Mesenchymal stem cell (in vitro differentiated cells and primary cell): ENCODE data around the gene EID2B.
A peak's percentile ranks its signal among the peaks of the same experiment; 100 is the strongest.

Experiments
- DNase-seq: peaks from one replicate; pipeline ENCODE4 v3.0.0-alpha.2; 2013
- H2AFZ ChIP-seq: one replicate; pipeline ENCODE4 v1.6.1; 2013; ENCODE audit warnings: low read depth, mild to moderate bottlenecking, control low read depth, inconsistent platforms, low read length, moderate library complexity
- H2AK5ac ChIP-seq: 2 replicates; pipeline ENCODE4 v1.6.1; 2013; ENCODE audit warnings: low read length, moderate library complexity, mild to moderate bottlenecking, inconsistent platforms; ENCODE audit not compliant: severe bottlenecking
- H2BK120ac ChIP-seq: one replicate; pipeline ENCODE4 v1.6.1; 2013; ENCODE audit warnings: low read depth, mild to moderate bottlenecking, inconsistent platforms, low read length, moderate library complexity
- H2BK12ac ChIP-seq, 2 experiments: one replicate each; pipeline ENCODE4 v1.6.1; 2013; ENCODE audit warnings: inconsistent platforms in 2 of 2, low read length in 2 of 2, mild to moderate bottlenecking in 2 of 2, moderate library complexity in 2 of 2, control low read depth in 1 of 2
- H2BK15ac ChIP-seq: one replicate; pipeline ENCODE4 v1.6.1; 2013; ENCODE audit warnings: mild to moderate bottlenecking, low read depth, inconsistent platforms; ENCODE audit not compliant: poor library complexity, severe bottlenecking
- H2BK5ac ChIP-seq: 2 replicates; pipeline ENCODE4 v1.6.1; 2013; ENCODE audit warnings: low read depth, mild to moderate bottlenecking, low read length, control low read depth, inconsistent platforms; ENCODE audit not compliant: poor library complexity, severe bottlenecking
- H3K14ac ChIP-seq, 2 experiments: one replicate each; pipeline ENCODE4 v1.6.1; 2013; ENCODE audit warnings: inconsistent platforms in 2 of 2, low read length in 2 of 2, control low read depth in 1 of 2, mild to moderate bottlenecking in 1 of 2, moderate library complexity in 1 of 2
- H3K18ac ChIP-seq, 2 experiments: one replicate each; pipeline ENCODE4 v1.6.1; 2013; ENCODE audit warnings: inconsistent platforms in 2 of 2, low read length in 2 of 2, control low read depth in 1 of 2, low read depth in 1 of 2, mild to moderate bottlenecking in 1 of 2
- H3K23ac ChIP-seq, 2 experiments: one replicate each; pipeline ENCODE4 v1.6.1; 2013; ENCODE audit warnings: inconsistent platforms in 2 of 2, low read length in 2 of 2, mild to moderate bottlenecking in 2 of 2, moderate library complexity in 2 of 2, control low read depth in 1 of 2
- H3K27ac ChIP-seq: 2 replicates; pipeline ENCODE4 v1.5.1; 2013; ENCODE audit warnings: mild to moderate bottlenecking, moderate library complexity, low read length, control low read depth, inconsistent platforms; ENCODE audit not compliant: poor library complexity, severe bottlenecking
- H3K27me3 ChIP-seq, 2 experiments: 2 replicates each; pipeline versions ENCODE4 v1.6.1 to v1.7.0; 2013; ENCODE audit warnings: low read length in 2 of 2, mild to moderate bottlenecking in 2 of 2, moderate library complexity in 2 of 2, control low read depth in 1 of 2, inconsistent platforms in 1 of 2; ENCODE audit not compliant: control insufficient read depth in 1 of 2, insufficient read depth in 1 of 2
- H3K36me3 ChIP-seq, 2 experiments: 2 replicates each; pipeline versions ENCODE4 v1.6.1 to v1.7.0; 2013; ENCODE audit warnings: low read length in 2 of 2, control low read depth in 1 of 2, inconsistent platforms in 1 of 2, low read depth in 1 of 2, mild to moderate bottlenecking in 1 of 2; ENCODE audit not compliant: insufficient read depth in 2 of 2, control insufficient read depth in 1 of 2
- H3K4ac ChIP-seq, 2 experiments: one replicate each; pipeline ENCODE4 v1.6.1; 2013; ENCODE audit warnings: inconsistent platforms in 2 of 2, low read length in 2 of 2, mild to moderate bottlenecking in 2 of 2, moderate library complexity in 2 of 2, control low read depth in 1 of 2, low read depth in 1 of 2
- H3K4me1 ChIP-seq: 2 replicates; pipeline ENCODE4 v1.6.1; 2013; ENCODE audit warnings: low read depth, low read length, control low read depth; ENCODE audit not compliant: control insufficient read depth, insufficient read depth
- H3K4me2 ChIP-seq: 2 replicates; pipeline ENCODE4 v1.6.1; 2013; ENCODE audit warnings: low read length, mild to moderate bottlenecking, inconsistent platforms; ENCODE audit not compliant: poor library complexity, severe bottlenecking
- H3K4me3 ChIP-seq, 2 experiments: 2 replicates each; pipeline versions ENCODE4 v1.5.1 to v1.7.0; 2013; ENCODE audit warnings: low read length in 2 of 2, mild to moderate bottlenecking in 2 of 2, control low read depth in 1 of 2, low read depth in 1 of 2; ENCODE audit not compliant: insufficient read depth in 1 of 2
- H3K79me1 ChIP-seq: replicated peaks from 2 replicates; pipeline ENCODE4 v1.6.1; 2013; ENCODE audit warnings: mild to moderate bottlenecking, control low read depth, low read length, inconsistent platforms; ENCODE audit not compliant: poor library complexity, severe bottlenecking
- H3K9ac ChIP-seq: 2 replicates; pipeline ENCODE4 v1.7.0; 2013; ENCODE audit warnings: mild to moderate bottlenecking, low read length, moderate library complexity
- H3K9me3 ChIP-seq: 2 replicates; pipeline ENCODE4 v1.7.0; 2013; ENCODE audit warnings: mild to moderate bottlenecking, low read length; ENCODE audit not compliant: control insufficient read depth
- H4K8ac ChIP-seq: one replicate; pipeline ENCODE4 v1.6.1; 2013; ENCODE audit warnings: inconsistent platforms, mild to moderate bottlenecking, low read length, moderate library complexity
- H4K91ac ChIP-seq: one replicate; pipeline ENCODE4 v1.6.1; 2013; ENCODE audit warnings: mild to moderate bottlenecking, low read length, inconsistent platforms
- WGBS: methylation state at CpG from one replicate; pipeline ENCODE4 v1.1.7; 2013; ENCODE audit warnings: mixed read lengths; 5-methylcytosine and 5-hydroxymethylcytosine counted together

EID2B gene

GRCh38 chr19:39509233-39509632 lies 23.4 kb downstream of the EID2B start:
- no peak overlapping the region for H4K91ac ChIP-seq

GRCh38 chr19:39508629-39509028 lies 24.0 kb downstream of the EID2B start:
- Histone ChIP-seq H2BK120ac (no peak overlapping the region), H2BK12ac (no peak overlapping the region), H2AK5ac (no peak overlapping the region), H3K14ac (no peak overlapping the region), H3K9ac (no peak overlapping the region), H4K91ac (no peak overlapping the region), H3K9me3 (no peaks in the 10 kb centered on the region), H3K79me1 (no peaks in the 10 kb centered on the region), H2BK15ac (no peak overlapping the region), H3K23ac (no peak overlapping the region), H3K4me3 (no peak overlapping the region), H3K4me1 (peaks cover 10% of the 10 kb centered on the region), H3K27ac (no peak overlapping the region), H3K4ac (no peak overlapping the region), H3K18ac (no peak overlapping the region), H4K8ac (no peak overlapping the region), H3K27me3 (peaks cover 50 to 71% of the 10 kb centered on the region in 2 experiments), H3K36me3 (no peaks in the 10 kb centered on the region), H3K4me2 (no peak overlapping the region), H2AFZ (no peak overlapping the region), H2BK5ac (no peak overlapping the region)
- WGBS, result 93% methylated on average over 9 of the region's 9 CpGs
- no peak for DNase-seq

More at GRCh38 chr19:39509233-39509632, 23.4 kb downstream of the EID2B start:
- WGBS, result 67% methylated on average over 1 of the region's 2 CpGs
- H2BK15ac ChIP-seq, result no peak overlapping the region
- H3K79me1 ChIP-seq, result no peaks in the 10 kb centered on the region
- H3K4ac ChIP-seq, result no peak overlapping the region
- H3K4me1 ChIP-seq, result peaks cover 10% of the 10 kb centered on the region
- H2BK120ac ChIP-seq, result no peak overlapping the region
- H3K9ac ChIP-seq, result no peak overlapping the region
- H3K9me3 ChIP-seq, result no peaks in the 10 kb centered on the region
- H4K8ac ChIP-seq, result no peak overlapping the region
- no peak for DNase-seq
- H2BK5ac ChIP-seq, result no peak overlapping the region
- H3K27ac ChIP-seq, result no peak overlapping the region
- H3K18ac ChIP-seq, result no peak overlapping the region
- no peak overlapping the region for H2AFZ ChIP-seq
- H3K36me3 ChIP-seq, result no peaks in the 10 kb centered on the region
- no peak overlapping the region for H3K23ac ChIP-seq
- H3K27me3 ChIP-seq, result peaks cover 51 to 71% of the 10 kb centered on the region in 2 experiments
- no peak overlapping the region for H3K14ac ChIP-seq
- H2AK5ac ChIP-seq, result no peak overlapping the region
- H3K4me3 ChIP-seq, result no peak overlapping the region
- H2BK12ac ChIP-seq, result no peak overlapping the region
- H3K4me2 ChIP-seq, result no peak overlapping the region

GRCh38 chr19:39507715-39508364 lies 24.8 kb downstream of the EID2B start:
- Histone ChIP-seq H3K23ac (peak overlapping the region in 1 of 2 experiments; percentile 5), H2AK5ac (no peak overlapping the region), H3K4me3 (peak overlapping the region; percentile 68 to 79), H2BK5ac (no peak overlapping the region), H3K36me3 (no peaks in the 10 kb centered on the region), H3K9me3 (no peaks in the 10 kb centered on the region), H3K4me1 (peaks cover 13% of the 10 kb centered on the region), H3K79me1 (no peaks in the 10 kb centered on the region), H3K14ac (no peak overlapping the region), H3K27ac (no peak overlapping the region), H4K8ac (no peak overlapping the region), H3K9ac (peak overlapping the region; percentile 45), H3K18ac (no peak overlapping the region), H3K27me3 (peaks cover 49 to 71% of the 10 kb centered on the region in 2 experiments), H3K4ac (no peak overlapping the region), H2BK12ac (no peak overlapping the region), H2BK120ac (no peak overlapping the region), H2BK15ac (no peak overlapping the region), H4K91ac (no peak overlapping the region), H3K4me2 (peak overlapping the region; percentile 87), H2AFZ (no peak overlapping the region)
- DNase-seq, result no peak
- WGBS, result 57% methylated on average over 20 of the region's 24 CpGs

GRCh38 chr19:39506944-39507714 lies 25.5 kb downstream of the EID2B start:
- Histone ChIP-seq H2AFZ (peak overlapping the region; percentile 94), H4K8ac (peak overlapping the region; percentile 94), H3K36me3 (no peaks in the 10 kb centered on the region), H3K9me3 (no peaks in the 10 kb centered on the region), H3K4ac (no peak overlapping the region), H3K4me1 (peaks cover 16% of the 10 kb centered on the region), H3K23ac (peak overlapping the region in 1 of 2 experiments; percentile 5), H3K27me3 (peaks cover 43 to 64% of the 10 kb centered on the region in 2 experiments), H2BK5ac (no peak overlapping the region), H4K91ac (no peak overlapping the region), H3K4me2 (peak overlapping the region; percentile 87), H3K9ac (peak overlapping the region; percentile 45), H2BK120ac (no peak overlapping the region), H3K14ac (no peak overlapping the region), H3K18ac (peak overlapping the region in 1 of 2 experiments; percentile 65), H3K79me1 (no peaks in the 10 kb centered on the region), H2AK5ac (no peak overlapping the region), H3K4me3 (peak overlapping the region; percentile 68 to 79), H3K27ac (no peak overlapping the region), H2BK12ac (no peak overlapping the region), H2BK15ac (peak overlapping the region; percentile 19)
- DNase-seq, result peak; percentile 63
- WGBS, result 5% methylated on average over 71 of the region's 96 CpGs
